ENCODE results near the gene ACTRT2.

DNA sequence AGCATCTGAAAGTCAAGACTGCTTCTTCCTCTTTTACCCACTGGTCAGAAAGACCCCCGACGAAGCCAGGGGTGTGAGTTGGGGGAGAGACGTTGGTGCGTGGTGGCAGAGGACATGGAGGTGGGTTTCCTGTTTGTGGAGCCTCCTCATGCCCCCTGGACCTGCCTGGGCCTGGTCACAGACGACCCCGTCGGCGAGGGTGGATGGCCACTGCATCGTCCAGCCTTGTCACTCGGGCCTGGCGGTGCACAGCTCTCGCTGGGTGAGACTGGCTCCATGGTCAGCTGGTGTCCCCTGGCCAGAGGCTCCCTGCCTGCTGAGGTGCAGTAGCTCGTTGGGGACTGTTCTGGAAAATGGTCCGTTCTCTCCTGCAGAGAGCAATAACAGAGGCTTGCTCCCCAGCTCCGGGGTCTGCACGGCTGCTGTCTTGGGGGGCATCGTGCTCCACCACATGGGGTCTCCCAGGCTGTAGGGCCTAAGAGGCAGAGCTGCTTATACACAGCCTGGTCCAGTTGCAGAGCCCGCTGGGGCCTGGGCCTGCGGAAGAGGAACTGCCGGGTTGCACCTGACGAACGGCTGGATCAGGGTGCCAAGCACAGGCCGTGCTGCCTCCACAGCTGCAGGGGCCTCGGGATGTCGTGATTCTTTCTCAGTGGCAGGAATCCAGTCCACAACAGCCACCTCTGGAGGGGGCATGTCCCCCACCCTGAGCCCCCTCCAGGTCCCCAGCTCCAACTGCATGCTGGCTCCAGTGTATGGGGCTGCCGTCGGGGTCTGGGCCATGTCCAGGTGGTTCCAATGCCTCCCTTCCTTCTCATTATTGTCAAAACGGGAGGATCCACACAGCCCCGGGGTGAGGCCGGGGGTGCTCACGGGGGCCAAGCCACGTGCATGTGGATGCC, 18.0 kb upstream of the ACTRT2 start:
- TF ChIP-seq, protein P1, sequence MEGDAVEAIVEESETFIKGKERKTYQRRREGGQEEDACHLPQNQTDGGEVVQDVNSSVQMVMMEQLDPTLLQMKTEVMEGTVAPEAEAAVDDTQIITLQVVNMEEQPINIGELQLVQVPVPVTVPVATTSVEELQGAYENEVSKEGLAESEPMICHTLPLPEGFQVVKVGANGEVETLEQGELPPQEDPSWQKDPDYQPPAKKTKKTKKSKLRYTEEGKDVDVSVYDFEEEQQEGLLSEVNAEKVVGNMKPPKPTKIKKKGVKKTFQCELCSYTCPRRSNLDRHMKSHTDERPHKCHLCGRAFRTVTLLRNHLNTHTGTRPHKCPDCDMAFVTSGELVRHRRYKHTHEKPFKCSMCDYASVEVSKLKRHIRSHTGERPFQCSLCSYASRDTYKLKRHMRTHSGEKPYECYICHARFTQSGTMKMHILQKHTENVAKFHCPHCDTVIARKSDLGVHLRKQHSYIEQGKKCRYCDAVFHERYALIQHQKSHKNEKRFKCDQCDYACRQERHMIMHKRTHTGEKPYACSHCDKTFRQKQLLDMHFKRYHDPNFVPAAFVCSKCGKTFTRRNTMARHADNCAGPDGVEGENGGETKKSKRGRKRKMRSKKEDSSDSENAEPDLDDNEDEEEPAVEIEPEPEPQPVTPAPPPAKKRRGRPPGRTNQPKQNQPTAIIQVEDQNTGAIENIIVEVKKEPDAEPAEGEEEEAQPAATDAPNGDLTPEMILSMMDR (IDR thresholded peaks at IDR 0.05), result no peak
- no peak for TF ChIP-seq POLR2A (IDR thresholded peaks at IDR 0.05)
- TF ChIP-seq POLR2AphosphoS5 (IDR thresholded peaks at IDR 0.05), result no peak

Data from sigmoid colon (tissue), 4 donors.